ENCODE measurements around the gene GPC6.

Gene GPC6

GRCh38 chr13:94009701-94010100, 783.1 kb downstream of the GPC6 start:
- no peak for DNase-seq

- DNase-seq = no peak
Measured at GRCh38 chr13:94014461-94014860, 787.9 kb downstream of the GPC6 start.

- DNase-seq = no peak
Measured at GRCh38 chr13:94020426-94020825, 793.8 kb downstream of the GPC6 start.

- DNase-seq = no peak
Measured at GRCh38 chr13:94020833-94021232, 794.2 kb downstream of the GPC6 start.

- no peak for DNase-seq
Measured at GRCh38 chr13:94028234-94028633, 801.6 kb downstream of the GPC6 start.

- DNase-seq = no peak
Measured at GRCh38 chr13:94028650-94029049, 802.0 kb downstream of the GPC6 start.

GRCh38 chr13:94030415-94031119, 804.0 kb downstream of the GPC6 start:
- DNase-seq = no peak

- no peak for DNase-seq
Measured at GRCh38 chr13:94031609-94032008, 805.0 kb downstream of the GPC6 start.

- DNase-seq = no peak
Measured at GRCh38 chr13:94033098-94033497, 806.5 kb downstream of the GPC6 start.

GRCh38 chr13:94033830-94034642, 807.4 kb downstream of the GPC6 start:
- DNase-seq = no peak

GRCh38 chr13:94050039-94050438, 823.4 kb downstream of the GPC6 start:
- DNase-seq = no peak

- DNase-seq = no peak
Measured at GRCh38 chr13:94050686-94051085, 824.1 kb downstream of the GPC6 start.

GRCh38 chr13:94053986-94054593, 827.5 kb downstream of the GPC6 start:
- DNase-seq = no peak

GRCh38 chr13:94056362-94056990, 829.9 kb downstream of the GPC6 start:
- no peak for DNase-seq

- no peak for DNase-seq
Measured at GRCh38 chr13:94057618-94058186, 831.1 kb downstream of the GPC6 start.

GRCh38 chr13:94058821-94059360, 832.3 kb downstream of the GPC6 start:
- DNase-seq = no peak

- no peak for DNase-seq
Measured at GRCh38 chr13:94061301-94061700, 834.7 kb downstream of the GPC6 start.

GRCh38 chr13:94063096-94063495, 836.5 kb downstream of the GPC6 start:
- DNase-seq = no peak

GRCh38 chr13:94063848-94064247, 837.2 kb downstream of the GPC6 start:
- DNase-seq = no peak

GRCh38 chr13:94065741-94066140, 839.1 kb downstream of the GPC6 start:
- no peak for DNase-seq

GRCh38 chr13:94073007-94073744, 846.6 kb downstream of the GPC6 start:
- no peak for DNase-seq

GRCh38 chr13:94079876-94080275, 853.3 kb downstream of the GPC6 start:
- no peak for DNase-seq
